AG04450 (cell line): Measurements from ENCODE around the gene TRIM24. TPM values are rescaled to one million over a fixed set of nuclear protein-coding genes. Genes with fewer than 3 reads are reported as not detected.

Experiments used
- CTCF ChIA-PET: fragments of 300-600, 350-600 bp; formaldehyde crosslinking; extraction: SDS; loops from one replicate; lab custom pipeline; 2022; ENCODE audit warnings: antibody characterized with exemption, inconsistent platforms; lab: Charles Lee
- POLR2A ChIA-PET: fragments of 350-600 bp; formaldehyde crosslinking; extraction: SDS; loops from one replicate; lab custom pipeline; 2021; ENCODE audit warnings: antibody characterized with exemption, inconsistent platforms; lab: Yijun Ruan, JAX
- DNase-seq: peaks from one replicate; pipeline ENCODE4 v3.0.0-alpha.2; 2011; ENCODE audit warnings: low read depth, low spot score
- H3K27ac ChIP-seq: one replicate; pipeline ENCODE4 v1.5.1; 2012; ENCODE audit warnings: low read depth, low read length, control low read depth
- H3K27me3 ChIP-seq: one replicate; pipeline ENCODE4 v1.6.0; 2012; ENCODE audit warnings: low read length; ENCODE audit not compliant: control insufficient read depth, insufficient read depth
- H3K4me3 ChIP-seq: 2 replicates; pipeline ENCODE4 v1.5.1; 2011; ENCODE audit warnings: mild to moderate bottlenecking, low read depth, low read length, control low read depth
- H3K9me3 ChIP-seq: 2 replicates; pipeline ENCODE4 v1.5.1; 2012; ENCODE audit warnings: low read length; ENCODE audit not compliant: control insufficient read depth, insufficient read depth
- CTCF ChIP-seq: IDR thresholded peaks from 2 replicates; pipeline ENCODE4 v1.5.1; 2011; ENCODE audit warnings: low read depth, low read length, control low read depth, inconsistent platforms
- polyA plus RNA-seq: library from polyadenylated mRNA; depleted of rRNA; stranded (reverse); fragments of >200 nt; gene quantifications from 2 replicates; pipeline ENCODE4 v1.2.3, GENCODE V29; 2011; rRNA removed
- small RNA-seq: library from RNA; depleted of rRNA; stranded (forward); fragments of <200 nt; gene quantifications from one replicate; pipeline ENCODE3, GENCODE V24; 2012; ENCODE audit warnings: low read depth; ENCODE audit not compliant: insufficient read length

TRIM24 gene
- polyA plus RNA-seq, 1 experiment = 9.3 TPM

GRCh38 chr7:138627361-138627760, 167.3 kb downstream of the TRIM24 start:
- no peak for TF ChIP-seq CTCF
- Histone ChIP-seq H3K9me3 (no peaks in the 10 kb centered on the region; the same call in 1 of the 2 replicates), H3K4me3 (no peak overlapping the region), H3K27ac (no peak overlapping the region), H3K27me3 (no peaks in the 10 kb centered on the region)
- CTCF ChIA-PET = no interaction called here
- no peak for DNase-seq
- POLR2A ChIA-PET = no interaction called here

- CTCF ChIA-PET = no interaction called here
- TF ChIP-seq CTCF = no peak
- Histone ChIP-seq H3K9me3 (no peaks in the 10 kb centered on the region), H3K27ac (no peak overlapping the region), H3K27me3 (no peaks in the 10 kb centered on the region), H3K4me3 (no peak overlapping the region)
- POLR2A ChIA-PET = no interaction called here
- no peak for DNase-seq
These were observed 170.1 kb downstream of the TRIM24 start for GRCh38 chr7:138630059-138630610.

- no peaks in the 10 kb centered on the region for H3K27me3 ChIP-seq
- POLR2A ChIA-PET = no interaction called here
These were observed 172.3 kb downstream of the TRIM24 start for GRCh38 chr7:138632384-138632783.

GRCh38 chr7:138632826-138633602, 173.0 kb downstream of the TRIM24 start:
- POLR2A ChIA-PET = no interaction called here
- DNase-seq = no peak
- no peak for TF ChIP-seq CTCF
- H3K27ac ChIP-seq = no peak overlapping the region
- CTCF ChIA-PET = no interaction called here
- no peaks in the 10 kb centered on the region for H3K27me3 ChIP-seq
- no peak overlapping the region for H3K4me3 ChIP-seq
- H3K9me3 ChIP-seq = peaks cover 4% of the 10 kb centered on the region

More at GRCh38 chr7:138632384-138632783, 172.3 kb downstream of the TRIM24 start:
- no peaks in the 10 kb centered on the region for H3K9me3 ChIP-seq
- H3K4me3 ChIP-seq = no peak overlapping the region
- H3K27ac ChIP-seq = no peak overlapping the region
- CTCF ChIA-PET = no interaction called here
- DNase-seq = no peak
- no peak for TF ChIP-seq CTCF

Small RNA genes lying within 50 kb of the gene (small RNA-seq; reads per million reads assigned to genes)
- not detected for gene RF00561

Other genes with a start within 250 kb of the TRIM24 start
- gene SVOPL, start 241.1 kb downstream of the TRIM24 start, polyA plus RNA-seq = not detected in 2 replicates